Kidney (tissue), 14 donors: ENCODE results near the gene ACOX3. TPM values are rescaled to one million over a fixed set of nuclear protein-coding genes. Genes with fewer than 3 reads are reported as not detected.
A peak's percentile ranks its signal among the peaks of the same experiment; 100 is the strongest.

Experiments
- DNase-seq, 5 donors: peaks; one replicate each; pipeline ENCODE4 v3.0.0-alpha.2; 2013 to 2020
- FAIRE-seq: peaks from 2 replicates; lab custom pipeline; 2012; peaks lifted over from hg19 to GRCh38; lab: Jason Lieb, UNC
- H3K27ac ChIP-seq, 2 donors: one replicate each; pipeline ENCODE4 v1.7.0; 2013; ENCODE audit warnings: low read depth in 2 of 2, low read length in 2 of 2, inconsistent platforms in 1 of 2
- H3K27me3 ChIP-seq: one replicate; pipeline ENCODE4 v1.7.1; 2013; ENCODE audit warnings: low read length, inconsistent platforms; ENCODE audit not compliant: control insufficient read depth, insufficient read depth
- H3K36me3 ChIP-seq, 3 donors: one replicate each; pipeline versions ENCODE4 v1.7.0 to v1.7.1; 2013; ENCODE audit warnings: low read length in 3 of 3, control low read depth in 1 of 3, inconsistent platforms in 1 of 3; ENCODE audit not compliant: insufficient read depth in 3 of 3, control insufficient read depth in 2 of 3
- H3K4me1 ChIP-seq, 3 donors: one replicate each; pipeline versions ENCODE4 v1.7.0 to v1.7.1; 2013; ENCODE audit warnings: low read length in 3 of 3, inconsistent platforms in 1 of 3, low read depth in 1 of 3; ENCODE audit not compliant: control insufficient read depth in 2 of 3, insufficient read depth in 2 of 3
- H3K4me3 ChIP-seq, 3 donors: one replicate each; pipeline versions ENCODE4 v1.7.0 to v1.8.1; 2013; ENCODE audit warnings: low read length in 3 of 3, control low read depth in 1 of 3, inconsistent platforms in 1 of 3
- H3K9ac ChIP-seq, 3 donors: one replicate each; pipeline versions ENCODE4 v1.7.0 to v1.7.1; 2013; ENCODE audit warnings: low read length in 3 of 3, control low read depth in 1 of 3, inconsistent platforms in 1 of 3
- H3K9me3 ChIP-seq, 3 donors: one replicate each; pipeline versions ENCODE4 v1.7.0 to v1.7.1; 2013; ENCODE audit warnings: low read length in 3 of 3, control low read depth in 1 of 3, inconsistent platforms in 1 of 3; ENCODE audit not compliant: control insufficient read depth in 2 of 3, insufficient read depth in 1 of 3
- CTCF ChIP-seq: IDR thresholded peaks from 3 replicates; pipeline ENCODE4 v1.5.1; 2012; ENCODE audit warnings: mild to moderate bottlenecking, moderate library complexity, borderline replicate concordance; ENCODE audit not compliant: insufficient read depth; ENCODE audit errors: extremely low read depth
- intact Hi-C: fragments of 100-400 bp; cut with DNase I; formaldehyde crosslinking; loops from one replicate; pipeline ENCODE4 v1.11.1; 2022
- polyA plus RNA-seq: library from polyadenylated mRNA; stranded (reverse); fragments of 350-450 nt; fragmentation: Illumina TruSeq; extraction: RNeasy Lipid Tissue Mini Kit (QIAGEN cat#74804); gene quantifications from one replicate; pipeline ENCODE4 v1.2.3, GENCODE V29; 2014; ENCODE audit warnings: low read depth, low replicate concordance; ENCODE audit not compliant: insufficient read depth
- total RNA-seq: library from RNA; stranded (reverse); fragmentation: NEBNext Ultra II Directional; extraction: Animal tissue kit (Norgen Biotek cat#: 25700); gene quantifications from one replicate; pipeline ENCODE4 v1.2.1, GENCODE V29; 2021
- donor health status: control.
- donor health status: control.
- donor health status: control.
- donor health status: control.
- donor health status: control.
- donor health status: DM: yes; HTN: yes; CAD: no.
- donor health status: Normal renal cell carcinoma (clear cell type).

ACOX3 gene
- total and polyA plus RNA-seq, 2 donors from 2014 or later = 10.1 to 21.7 TPM

GRCh38 chr4:8364141-8364540, 76.4 kb downstream of the ACOX3 start:
- FAIRE-seq = no peak
- Histone ChIP-seq H3K27ac (no peak overlapping the region), H3K36me3 (peaks cover 0 to 2% (median 2%) of the 10 kb centered on the region in 3 donors), H3K27me3 (no peaks in the 10 kb centered on the region), H3K9me3 (peaks cover 0 to 3% (median 0%) of the 10 kb centered on the region in 3 donors), H3K4me3 (no peak overlapping the region), H3K4me1 (no peaks in the 10 kb centered on the region), H3K9ac (no peak overlapping the region)
- intact Hi-C loops = no loop called here
- DNase-seq = no peak
- TF ChIP-seq CTCF = no peak

- Histone ChIP-seq H3K27me3 (no peaks in the 10 kb centered on the region), H3K4me1 (no peaks in the 10 kb centered on the region), H3K27ac (no peak overlapping the region), H3K9ac (no peak overlapping the region), H3K9me3 (peaks cover 0 to 3% (median 0%) of the 10 kb centered on the region in 3 donors), H3K36me3 (peaks cover 0 to 2% (median 2%) of the 10 kb centered on the region in 3 donors), H3K4me3 (no peak overlapping the region)
- no peak for TF ChIP-seq CTCF
- no peak for DNase-seq
- intact Hi-C loops = no loop called here
- FAIRE-seq = no peak
Observed at GRCh38 chr4:8362483-8362882, 78.0 kb downstream of the ACOX3 start.

- Histone ChIP-seq H3K4me1 (peaks cover 0 to 2% (median 0%) of the 10 kb centered on the region in 3 donors), H3K27me3 (no peaks in the 10 kb centered on the region), H3K4me3 (no peak overlapping the region), H3K9ac (no peak overlapping the region), H3K36me3 (no peaks in the 10 kb centered on the region), H3K9me3 (peaks cover 0 to 3% (median 0%) of the 10 kb centered on the region in 3 donors), H3K27ac (no peak overlapping the region)
- intact Hi-C loops = no loop called here
- TF ChIP-seq CTCF = no peak
- DNase-seq (no peak), FAIRE-seq (no peak)
Observed at GRCh38 chr4:8359193-8359592, 81.3 kb downstream of the ACOX3 start.

- H3K27me3 ChIP-seq = no peaks in the 10 kb centered on the region
- TF ChIP-seq CTCF = no peak
- no peak for FAIRE-seq
- H3K9me3 ChIP-seq = no peaks in the 10 kb centered on the region
- intact Hi-C loops = no loop called here
- H3K36me3 ChIP-seq = no peaks in the 10 kb centered on the region
- H3K4me1 ChIP-seq = peaks cover 0 to 2% (median 0%) of the 10 kb centered on the region in 3 donors
- H3K9ac ChIP-seq = no peak overlapping the region
- H3K4me3 ChIP-seq = no peak overlapping the region
- DNase-seq = peak in 1 of 5 donors; percentile 28
- H3K27ac ChIP-seq = no peak overlapping the region
Observed at GRCh38 chr4:8356856-8357255, 83.7 kb downstream of the ACOX3 start.
